GM18951 (cell line): ENCODE measurements around the gene GATAD2B.

Source experiments
- POLR2A ChIP-seq: IDR thresholded peaks from 4 replicates; pipeline ENCODE4 v1.6.1; 2011; ENCODE audit warnings: mild to moderate bottlenecking; ENCODE audit not compliant: insufficient read length, insufficient read depth; ENCODE audit errors: extremely low read depth
- in situ Hi-C: fragments of 300-500 bp; cut with MboI; formaldehyde crosslinking; loops from one replicate; pipeline ENCODE4 v1.12.0; 2022; ENCODE audit warnings: low sequenced_read_pairs, mixed read lengths, inconsistent platforms; ENCODE audit not compliant: unreplicated experiment

GATAD2B gene

GRCh38 chr1:153959454-153959853 is 36.7 kb upstream of the GATAD2B start:
- TF ChIP-seq POLR2A: no peak
- in situ Hi-C loops: no loop called here

GRCh38 chr1:153958961-153959260 is 36.1 kb upstream of the GATAD2B start:
- in situ Hi-C loops: no loop called here
- no peak for TF ChIP-seq POLR2A

GRCh38 chr1:153958111-153958960 is 35.6 kb upstream of the GATAD2B start, which contains the start of gene CRTC2:
Gene CRTC2 (minus strand): TSS chr1:153958612. CDS start chr1:153958497, 115 bp downstream.
- peak; percentile 55 for TF ChIP-seq POLR2A
- in situ Hi-C loops: no loop called here

- in situ Hi-C loops: no loop called here
- TF ChIP-seq POLR2A: peak; percentile 50
These were observed 35.0 kb upstream of the GATAD2B start for GRCh38 chr1:153957744-153958110.

GRCh38 chr1:153956997-153957715 is 34.4 kb upstream of the GATAD2B start:
- no peak for TF ChIP-seq POLR2A
- in situ Hi-C loops: no loop called here

- TF ChIP-seq POLR2A: no peak
These were observed 32.1 kb upstream of the GATAD2B start for GRCh38 chr1:153954826-153955225.

GRCh38 chr1:153953859-153954365 is 31.1 kb upstream of the GATAD2B start:
- in situ Hi-C loops: no loop called here

More at GRCh38 chr1:153954826-153955225, 32.1 kb upstream of the GATAD2B start:
- in situ Hi-C loops: no loop called here

GRCh38 chr1:153951801-153952200 is 29.0 kb upstream of the GATAD2B start:
- no peak for TF ChIP-seq POLR2A
- in situ Hi-C loops: no loop called here

More at GRCh38 chr1:153953859-153954365, 31.1 kb upstream of the GATAD2B start:
- no peak for TF ChIP-seq POLR2A

GRCh38 chr1:153951183-153951582 is 28.4 kb upstream of the GATAD2B start:
- no peak for TF ChIP-seq POLR2A
- in situ Hi-C loops: no loop called here

GRCh38 chr1:153946622-153947241 is 24.0 kb upstream of the GATAD2B start, which contains the start of gene DENND4B:
Gene DENND4B (minus strand): TSS chr1:153946718. CDS start chr1:153944374, 2,344 bp downstream.
- TF ChIP-seq POLR2A: peak; percentile 53
- in situ Hi-C loops: no loop called here

GRCh38 chr1:153945795-153946621 is 23.2 kb upstream of the GATAD2B start:
- peak; percentile 69 for TF ChIP-seq POLR2A
- in situ Hi-C loops: no loop called here

- peak; percentile 63 for TF ChIP-seq POLR2A
- in situ Hi-C loops: no loop called here
These were observed 22.5 kb upstream of the GATAD2B start for GRCh38 chr1:153945131-153945794.
